Measurements from ENCODE around the gene FYB1.
A peak's percentile ranks its signal among the peaks of the same experiment; 100 is the strongest.
"Not testable (repeated sequence)": the region's sequence is repeated elsewhere in the genome, so short reads cannot be mapped to it uniquely, and the experiment has no call there.

FYB1 gene

DNA sequence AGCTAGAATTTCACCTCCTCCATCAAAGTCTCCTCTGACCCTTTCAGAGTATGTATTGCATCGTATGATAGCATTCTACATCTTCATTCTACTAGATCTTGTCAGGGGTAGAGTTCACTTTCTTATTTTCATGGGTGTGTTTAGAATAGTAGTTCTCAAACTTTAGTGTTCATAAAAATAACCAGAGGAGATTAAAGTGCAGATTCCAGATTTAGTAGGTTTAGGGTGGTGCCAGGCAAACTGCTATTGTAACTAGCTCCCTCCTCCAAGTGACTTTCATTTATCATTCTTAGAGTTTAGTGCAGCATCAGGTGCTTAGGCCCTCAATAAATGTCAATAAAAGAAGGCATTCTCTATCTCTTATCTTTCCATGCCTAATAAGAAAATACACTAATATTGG is 7.2 kb upstream of the FYB1 start:
- DNase-seq (ENCODE audit: low spot score), result no peak

DNA sequence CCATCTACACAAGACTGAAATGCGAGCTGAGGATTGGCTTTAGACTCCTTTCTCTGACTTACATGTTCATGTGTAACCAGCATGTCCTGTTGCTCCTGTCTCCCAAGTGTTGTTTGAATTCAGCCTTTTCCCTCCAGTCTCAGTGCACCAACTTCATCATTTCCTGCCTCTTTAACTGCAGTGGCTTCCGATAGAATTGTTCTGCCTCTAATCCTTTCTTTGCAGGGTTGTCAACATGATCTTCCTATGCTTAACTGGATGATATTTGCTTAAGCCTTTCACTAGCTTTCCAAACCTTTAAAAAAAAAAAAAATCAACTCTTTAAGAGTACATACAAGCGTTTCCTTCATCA is 6.7 kb upstream of the FYB1 start:
- DNase-seq (ENCODE audit: low spot score), result no peak

DNA sequence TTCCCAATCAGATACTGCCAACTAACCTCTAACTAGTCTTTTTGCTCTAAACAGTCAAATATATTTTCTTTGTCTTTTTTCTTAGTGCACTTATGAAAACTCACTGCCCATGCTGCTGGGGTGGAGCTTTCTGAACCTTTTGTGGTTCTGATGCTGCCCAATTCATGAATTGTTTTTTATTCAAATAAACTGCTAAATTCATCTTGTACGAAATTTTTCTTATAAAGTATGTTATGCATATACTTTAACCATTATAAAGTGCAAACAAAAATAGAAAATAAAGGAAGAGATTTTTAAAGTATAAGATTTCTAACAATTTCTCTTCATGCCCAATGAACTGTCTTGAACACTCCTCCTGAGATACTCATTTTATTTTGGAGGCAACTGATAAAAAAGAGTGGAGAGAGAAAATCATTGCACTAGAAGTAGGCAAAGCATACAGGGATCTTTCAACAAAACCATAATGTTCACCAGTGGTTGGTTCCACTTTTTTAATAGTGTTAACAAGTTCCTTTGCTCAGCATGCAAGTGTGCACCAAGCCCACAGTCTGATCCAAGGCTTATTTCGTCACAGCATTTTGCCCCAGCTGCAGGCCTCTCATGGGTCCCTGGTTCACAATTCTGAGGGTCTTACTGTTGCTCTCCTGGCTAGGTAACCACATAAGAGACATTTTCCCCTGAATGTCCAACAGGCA is 6.2 kb upstream of the FYB1 start:
- DNase-seq (ENCODE audit: low spot score), result no peak

DNA sequence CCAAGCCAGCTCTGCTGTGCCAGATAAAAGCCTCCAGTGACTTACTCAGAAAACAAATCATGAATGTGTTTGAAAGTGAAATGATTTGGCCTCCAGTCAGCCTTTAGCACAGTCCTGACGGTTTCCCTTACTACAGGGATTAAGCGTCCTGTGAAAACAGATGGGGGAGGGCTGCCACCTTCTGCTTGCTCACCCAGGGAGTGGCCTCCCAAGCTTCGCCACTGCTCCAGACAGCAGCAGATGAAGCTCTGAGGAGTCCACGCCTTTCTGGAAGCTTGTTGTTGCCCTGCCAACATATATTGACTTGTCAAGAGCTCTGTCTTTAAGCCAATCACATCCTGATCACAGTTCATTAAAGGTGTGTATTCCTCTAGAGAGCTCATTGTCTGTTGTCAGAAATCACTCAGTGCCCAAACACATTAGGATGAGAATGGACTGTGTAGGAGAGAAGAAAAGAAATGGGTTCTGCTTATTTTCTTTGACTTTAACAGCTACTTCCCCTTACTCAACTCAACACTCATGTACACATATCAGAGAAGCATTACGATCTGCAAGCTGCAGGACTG is 4.9 kb upstream of the FYB1 start:
- no peak for DNase-seq (ENCODE audit: low spot score)

DNA sequence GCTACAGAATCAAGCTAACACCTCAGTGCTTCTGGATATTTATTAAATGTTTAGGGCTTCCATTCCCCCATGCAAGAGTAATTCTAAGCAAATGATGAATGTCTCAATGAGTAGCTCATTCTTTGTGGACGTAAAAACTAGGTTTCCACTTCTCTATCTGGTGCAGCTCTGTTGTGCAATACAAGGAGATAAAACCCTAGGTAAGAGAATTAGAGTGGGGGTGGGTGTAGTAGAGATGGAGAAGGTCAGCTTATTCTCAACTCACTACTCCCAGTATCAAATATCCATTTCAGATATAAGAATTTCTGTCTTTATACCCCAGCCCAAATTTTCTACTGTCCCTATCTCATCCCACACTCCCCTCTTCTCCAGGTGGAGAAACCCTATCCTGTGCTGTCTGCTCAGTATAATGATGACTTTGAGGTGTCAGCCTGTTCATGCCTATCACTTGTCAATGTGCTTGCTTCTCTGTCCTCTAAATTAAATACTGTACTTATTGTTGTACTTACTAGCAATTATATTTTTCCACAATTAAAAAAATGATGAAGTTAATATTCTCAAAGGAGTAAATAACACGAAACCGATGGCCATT is 4.3 kb upstream of the FYB1 start:
- no peak for DNase-seq (ENCODE audit: low spot score)

DNA sequence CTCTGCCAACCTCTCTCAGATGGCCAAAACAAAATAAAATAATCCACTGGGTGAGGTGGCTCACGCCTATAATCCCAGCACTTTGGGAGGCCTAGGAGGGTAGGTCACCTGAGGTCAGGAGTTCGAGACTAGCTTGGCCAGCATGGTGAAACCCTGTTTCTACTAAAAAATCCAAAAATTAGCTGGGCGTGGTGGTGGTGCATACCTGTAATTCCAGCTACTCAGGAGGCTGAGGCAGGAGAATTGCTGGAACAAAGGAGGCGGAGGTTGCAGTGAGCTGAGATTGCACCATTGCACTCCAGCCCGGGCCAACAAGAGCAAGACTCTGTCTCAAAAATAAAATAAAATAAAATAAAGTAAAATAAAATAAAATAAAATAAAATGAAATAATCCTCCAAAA is 2.3 kb upstream of the FYB1 start:
- DNase-seq (ENCODE audit: low spot score), result not testable (repeated sequence)

DNA sequence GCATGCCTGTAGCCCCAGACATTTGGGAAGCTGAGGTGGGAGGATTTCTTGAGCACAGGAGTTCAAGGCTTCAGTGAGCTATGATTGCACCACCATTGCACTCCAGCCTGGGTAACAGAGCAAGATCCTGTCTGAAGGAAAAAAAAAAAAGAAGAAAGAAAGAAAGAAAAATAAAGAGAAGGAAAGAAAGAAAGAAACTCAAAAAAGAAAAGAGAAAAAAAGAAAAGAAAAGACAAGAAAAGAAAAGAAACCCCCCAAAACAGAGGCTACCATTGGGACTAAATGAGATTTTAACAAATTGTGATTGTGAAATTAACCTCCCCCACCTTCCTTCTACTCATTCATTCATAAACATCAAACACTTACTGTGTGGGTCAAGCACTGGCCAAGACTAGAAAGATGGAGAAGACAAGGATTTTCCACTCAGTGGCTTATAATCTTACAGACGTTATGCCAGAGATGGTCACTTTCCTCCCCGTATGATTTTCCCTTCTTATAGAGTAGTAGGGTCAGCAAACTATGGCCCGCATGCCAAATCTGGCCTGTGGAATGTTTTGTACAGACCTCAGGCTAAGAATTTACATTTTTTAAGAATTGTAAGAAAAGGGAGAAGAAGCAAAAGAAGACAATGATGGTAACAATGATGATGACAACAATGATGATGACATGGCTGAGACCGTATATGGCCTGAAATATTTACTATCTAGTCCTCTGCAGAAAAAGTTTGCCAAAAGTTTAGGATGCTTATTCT is 1.1 kb upstream of the FYB1 start:
- DNase-seq (ENCODE audit: low spot score), result no peak

DNA sequence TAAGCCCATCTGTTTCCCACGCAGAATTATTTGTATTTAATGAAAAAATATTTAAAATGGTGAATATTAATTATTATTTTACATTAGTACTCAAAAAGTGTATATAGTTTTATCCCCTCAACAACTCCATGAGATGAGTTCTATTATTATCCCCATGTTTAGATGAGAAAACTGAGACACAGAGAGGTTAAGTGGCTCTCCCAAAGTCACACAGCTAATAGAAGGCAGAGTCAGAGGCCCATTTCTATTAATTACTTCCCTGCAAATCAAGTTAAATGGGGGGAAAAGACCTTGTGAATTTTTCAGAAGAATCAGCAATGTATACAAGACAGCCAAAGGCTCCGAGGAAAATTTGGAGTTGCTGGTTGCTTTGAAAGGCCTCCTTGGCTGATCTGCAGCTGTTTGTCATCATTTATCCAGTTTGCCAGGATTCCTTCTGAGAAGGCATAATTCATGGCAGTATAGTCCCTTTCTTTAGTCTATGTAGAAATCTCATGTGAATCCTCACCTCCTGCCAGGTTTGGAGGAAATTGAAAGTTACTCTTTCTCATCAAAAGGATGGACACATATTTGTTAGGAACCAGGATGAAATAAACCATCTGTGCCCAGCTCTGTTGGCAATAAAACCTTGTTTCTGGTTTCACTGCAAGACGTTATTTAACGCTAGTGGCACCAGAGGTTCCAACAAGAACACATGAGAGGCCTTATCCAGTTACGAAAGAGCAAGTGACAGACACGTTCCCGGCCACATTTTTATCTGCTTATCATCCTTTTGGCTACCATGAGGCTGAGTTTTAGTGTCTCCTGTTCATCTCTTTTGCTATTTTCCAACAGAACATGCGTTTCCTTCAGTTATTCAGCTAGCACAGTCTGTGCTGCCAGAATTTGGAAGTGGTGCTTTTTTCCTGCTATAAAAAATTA is 621 bp downstream of the FYB1 start:
- no peak for DNase-seq (ENCODE audit: low spot score)

DNA sequence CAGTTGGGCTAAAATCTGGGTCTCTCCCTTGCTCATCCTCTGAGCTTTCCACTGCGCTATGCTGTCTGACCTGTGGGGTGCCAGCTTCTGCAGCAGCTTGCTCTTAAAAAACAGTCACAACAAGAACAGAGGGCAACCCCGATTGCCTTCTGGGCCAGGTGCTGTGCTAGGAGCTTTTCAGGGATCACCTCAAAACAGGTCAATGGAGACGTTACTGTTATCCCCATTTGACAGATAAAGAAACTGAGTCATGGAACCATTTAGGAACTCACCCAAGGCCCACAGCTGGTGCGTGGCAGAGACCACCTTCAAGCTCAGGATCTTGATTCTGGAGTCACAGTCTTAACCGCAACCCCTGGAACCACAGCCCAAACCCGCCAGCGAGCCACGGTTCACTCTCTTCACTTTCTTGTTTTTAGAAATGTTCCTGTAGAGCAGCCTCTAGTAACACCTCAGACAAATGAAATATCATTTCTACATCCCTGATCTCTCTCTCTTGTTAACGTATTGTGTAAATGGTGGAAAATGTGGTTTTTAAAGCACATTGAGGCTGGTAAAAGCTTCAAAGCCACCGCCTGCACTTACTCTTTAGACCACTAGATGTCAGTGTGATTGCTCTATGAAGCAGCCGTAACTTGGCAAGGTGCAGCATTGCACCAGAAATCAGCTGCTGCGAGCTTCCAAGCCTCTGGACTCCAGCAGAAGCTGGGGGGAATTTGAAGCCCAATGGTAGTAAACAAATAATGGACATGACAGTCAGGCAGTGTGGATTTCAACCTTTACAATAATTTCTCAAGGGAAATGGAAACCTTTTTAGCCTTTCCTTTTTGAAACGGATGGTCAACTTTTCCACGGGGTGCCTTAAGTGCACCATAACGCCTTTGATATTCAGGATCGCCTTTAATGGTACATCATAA is 1.7 kb downstream of the FYB1 start:
- DNase-seq (ENCODE audit: low spot score), result peak; percentile 81

DNA sequence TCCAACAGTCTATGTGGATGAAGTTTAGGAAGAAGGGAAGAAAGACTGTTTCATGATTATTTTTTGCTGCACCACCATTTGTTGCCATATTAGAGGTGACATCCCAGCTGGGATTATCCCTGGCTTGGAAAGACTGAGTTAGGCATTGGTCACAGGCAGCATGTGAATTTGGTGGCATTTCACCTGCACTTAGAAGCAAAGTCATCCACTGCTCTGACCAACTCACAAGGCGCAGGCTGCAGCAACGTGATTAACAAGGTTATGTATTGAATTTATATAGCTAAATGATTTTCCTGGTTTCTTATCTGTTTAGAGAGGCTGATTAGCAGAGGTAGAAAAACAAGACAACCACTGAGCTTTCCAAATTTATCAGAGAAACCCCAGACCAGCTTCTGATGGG is 2.7 kb downstream of the FYB1 start:
- DNase-seq (ENCODE audit: low spot score), result no peak

DNA sequence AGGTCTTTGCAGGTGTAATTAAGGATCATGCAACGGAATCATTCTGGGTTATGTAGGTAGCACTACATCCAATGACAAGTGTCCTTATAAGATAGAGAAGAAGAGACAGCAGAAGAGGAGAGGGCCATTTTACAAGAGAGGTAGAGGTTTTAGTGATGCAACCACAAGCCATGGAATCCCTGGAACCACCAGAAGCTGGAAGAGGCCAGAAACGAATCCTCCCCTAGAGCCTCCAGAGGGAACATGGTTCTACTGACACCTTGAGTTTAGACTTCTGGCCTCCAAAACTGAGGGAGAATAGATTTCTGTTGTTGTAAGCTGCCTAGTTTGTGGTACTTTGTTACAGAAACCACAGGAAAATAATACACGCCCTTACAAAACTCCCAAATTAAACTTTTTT is 3.5 kb downstream of the FYB1 start:
- no peak for DNase-seq (ENCODE audit: low spot score)

DNA sequence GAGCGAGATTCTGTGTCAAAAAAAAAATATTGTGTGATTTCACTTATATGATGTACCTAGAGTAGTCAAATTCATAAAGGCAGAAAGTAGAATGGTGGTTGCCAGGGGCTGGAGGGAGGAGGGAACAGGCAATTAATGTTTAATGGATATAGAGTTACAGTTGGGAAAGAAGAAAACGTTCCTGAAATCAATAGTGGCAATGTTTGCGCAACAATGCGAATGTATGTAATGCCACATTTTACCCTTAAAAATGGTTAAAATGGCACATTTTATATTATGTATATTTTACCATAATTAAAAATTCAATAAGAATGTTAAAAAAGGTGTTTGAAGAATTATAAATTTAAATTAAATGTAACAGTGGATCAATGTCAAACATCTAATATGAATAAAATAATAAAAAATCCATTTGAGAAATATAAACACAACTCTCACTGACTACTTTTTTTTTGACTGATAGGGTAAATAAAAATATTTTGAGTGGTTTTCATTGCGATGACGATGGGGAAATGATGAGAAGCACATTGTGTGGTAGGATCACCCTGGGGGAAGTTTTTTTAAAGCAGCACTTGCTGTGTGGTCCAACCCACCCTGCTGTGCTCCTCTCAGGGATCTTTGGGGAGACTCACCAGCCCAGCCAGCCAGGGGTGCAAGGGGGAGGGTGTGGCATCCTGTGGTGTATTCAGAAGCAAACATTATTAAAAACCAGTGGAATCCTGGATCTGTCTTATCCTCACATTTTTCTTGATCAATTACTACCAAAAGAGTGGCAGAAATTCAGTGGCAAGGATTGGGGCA is 4.3 kb downstream of the FYB1 start:
- no peak for DNase-seq (ENCODE audit: low spot score)

DNA sequence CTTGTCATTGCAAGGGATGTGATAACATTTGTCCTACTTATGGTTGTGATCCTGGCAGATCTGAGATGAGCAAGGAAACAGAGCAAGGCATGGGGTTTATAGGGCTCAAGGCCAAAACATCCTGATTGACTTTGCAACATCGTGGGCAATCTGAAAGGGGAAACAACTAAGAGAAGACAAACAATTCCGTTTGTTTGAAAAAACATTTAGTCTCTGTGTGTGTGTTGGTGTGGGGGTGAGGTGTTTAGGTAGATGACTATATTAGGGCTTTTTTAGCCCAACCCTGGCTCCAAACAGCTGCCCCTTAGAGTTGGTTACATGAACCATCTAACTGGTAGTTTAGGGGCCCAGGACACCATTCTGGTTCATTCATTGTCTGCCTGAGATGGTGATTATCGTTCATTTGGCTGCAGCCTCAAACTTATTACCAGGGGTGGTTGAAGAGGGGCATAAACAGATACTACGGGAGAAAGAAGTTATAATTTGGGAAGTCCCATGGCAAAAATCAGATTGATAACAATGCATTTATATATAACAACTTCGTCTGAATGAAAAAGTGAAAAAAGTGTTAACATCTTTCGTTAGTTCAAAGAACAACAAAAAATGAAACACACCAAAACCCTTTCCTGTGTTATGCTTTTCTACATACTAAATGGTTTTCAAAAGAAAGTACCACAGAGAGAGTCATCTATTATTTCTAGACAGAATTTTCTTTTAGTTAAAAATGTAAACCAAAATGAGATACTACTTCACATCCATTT is 5.7 kb downstream of the FYB1 start:
- no peak for DNase-seq (ENCODE audit: low spot score)

DNA sequence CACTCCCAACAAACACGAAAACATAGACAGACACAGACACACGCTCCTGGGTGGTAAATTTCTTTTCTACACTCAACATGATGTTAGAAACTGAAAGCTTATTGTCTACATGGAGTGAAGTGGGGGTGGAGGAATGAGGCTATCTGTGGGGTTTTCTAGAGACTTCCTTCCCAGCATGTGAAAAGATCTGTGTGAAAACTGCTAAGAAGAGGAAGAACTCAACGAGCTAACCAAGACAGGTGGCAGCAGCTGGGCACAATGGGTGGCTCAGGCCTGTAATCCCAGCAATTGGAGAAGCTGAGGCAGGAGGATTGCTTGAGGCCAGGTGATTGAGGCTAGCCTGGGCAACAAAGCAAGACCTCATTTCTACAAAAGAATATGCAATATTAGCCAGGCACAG is 7.6 kb downstream of the FYB1 start:
- no peak for DNase-seq (ENCODE audit: low spot score)

DNA sequence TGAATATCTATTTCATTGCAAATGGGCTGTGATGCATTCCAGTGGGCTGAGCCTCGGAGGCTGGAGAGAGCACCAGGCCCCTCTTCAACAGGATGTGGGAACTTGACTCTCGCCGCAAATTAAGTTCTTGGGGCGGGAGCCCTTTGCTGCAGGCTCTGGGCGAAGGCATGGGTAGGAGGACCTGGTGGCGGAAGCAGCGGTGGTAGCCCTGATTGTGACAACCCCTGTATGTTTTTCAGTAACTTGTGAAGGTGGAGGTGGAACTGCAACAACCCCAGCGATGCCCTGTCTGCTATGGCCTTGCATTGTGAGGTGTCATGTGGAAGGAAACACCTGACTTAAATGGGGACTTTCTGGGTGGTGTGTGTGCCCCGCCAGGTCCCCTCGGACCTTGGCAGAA is 9.4 kb downstream of the FYB1 start:
- DNase-seq (ENCODE audit: low spot score), result no peak

DNA sequence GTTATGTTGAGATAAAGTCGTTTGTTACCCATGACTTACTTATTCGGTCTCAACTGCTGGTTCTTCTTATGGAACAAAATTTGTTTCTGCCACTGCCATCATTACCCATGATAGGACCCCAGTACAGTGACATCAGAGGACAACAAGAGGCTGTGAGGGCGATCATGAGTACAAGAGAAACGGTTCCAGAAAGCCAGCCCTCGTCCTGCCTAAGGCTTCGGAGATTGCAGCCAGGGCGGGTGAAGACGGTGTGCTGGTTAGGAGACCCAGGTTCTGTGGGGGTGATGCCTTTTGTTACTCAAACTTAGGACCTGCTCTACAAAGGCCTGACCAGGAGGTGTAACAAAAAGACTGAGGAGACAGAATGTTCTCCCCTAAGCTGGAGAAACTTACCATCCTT is 10.9 kb downstream of the FYB1 start:
- DNase-seq (ENCODE audit: low spot score), result no peak

DNA sequence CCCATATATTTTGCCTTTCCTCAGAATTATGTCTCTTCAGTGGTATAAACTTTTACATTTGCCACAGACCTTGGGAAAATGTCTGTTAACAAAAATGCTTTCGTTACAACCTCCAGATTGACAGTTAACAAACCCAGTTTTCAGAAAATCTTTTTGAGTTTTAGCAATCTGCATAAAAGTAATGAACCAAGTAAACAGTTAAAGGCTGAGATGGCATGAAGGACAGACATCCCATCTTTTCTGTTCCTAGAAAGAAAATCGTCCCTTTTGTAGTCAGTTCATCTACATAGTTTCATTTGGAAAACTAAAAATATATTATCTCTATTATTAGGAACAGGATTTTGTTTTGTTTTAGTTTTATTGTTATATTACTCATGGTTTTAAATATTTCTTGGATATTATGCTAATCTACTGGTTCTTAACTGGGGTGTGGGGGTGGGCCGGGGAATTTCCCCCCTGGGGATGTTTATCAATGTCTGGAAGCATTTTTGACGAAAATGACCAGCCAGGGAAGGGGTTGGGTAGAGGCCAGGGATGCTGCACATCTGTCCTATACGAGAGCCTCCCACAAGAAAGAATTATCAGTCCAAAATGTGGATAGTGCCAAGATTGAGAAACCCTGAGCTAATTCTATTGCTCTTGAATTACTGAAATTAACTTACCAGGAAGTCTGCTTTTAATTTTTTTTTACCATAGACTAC is 11.9 kb downstream of the FYB1 start:
- no peak for DNase-seq (ENCODE audit: low spot score)

DNA sequence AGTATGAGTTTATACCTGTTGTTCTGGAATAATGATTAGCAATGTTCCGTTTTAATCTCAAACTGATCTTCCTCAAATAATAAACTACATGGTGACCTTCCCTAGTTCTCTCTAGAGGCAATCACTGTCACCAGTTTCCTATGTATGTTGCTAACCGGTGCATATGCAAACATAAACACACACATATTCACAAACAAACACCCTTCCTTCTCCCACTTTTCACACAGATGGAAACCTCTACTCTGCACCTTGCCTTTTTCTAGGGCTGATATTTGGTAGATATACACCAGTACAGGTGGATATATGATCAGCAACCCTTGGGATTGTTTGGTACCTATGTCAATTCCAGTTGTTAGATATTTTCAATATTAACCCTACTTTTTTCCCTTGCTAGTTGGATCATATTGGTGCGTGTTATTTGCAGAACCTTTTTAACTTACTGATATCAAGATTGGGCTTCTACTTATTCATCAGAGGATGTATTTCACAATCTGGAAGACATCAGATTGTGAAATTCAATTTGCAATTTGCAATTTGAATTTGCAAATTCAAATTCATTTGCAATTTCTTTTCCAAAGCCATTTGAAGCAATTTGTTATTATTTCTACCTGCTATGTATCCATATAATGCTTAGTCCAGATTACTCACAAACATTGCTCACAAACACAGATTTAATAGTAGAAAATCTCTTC is 12.6 kb downstream of the FYB1 start:
- DNase-seq (ENCODE audit: low spot score), result no peak
